Stomach (tissue), 4 donors: ENCODE measurements around the gene NLRC5.

ENCODE experiments used
- CTCF ChIP-seq, 7 experiments: fragments of 450-650 bp in 4 of 7; fragments of 200-600 bp in 3 of 7; sonication (generic) in 3 of 7; IDR thresholded peaks; one replicate each; pipeline ENCODE4 v1.5.1; 2016 to 2019; ENCODE audit warnings: antibody characterized with exemption in 7 of 7, control low read depth in 2 of 7, mild to moderate bottlenecking in 1 of 7
- EP300 ChIP-seq: sonication (generic); formaldehyde crosslinking; IDR thresholded peaks from one replicate; pipeline ENCODE4 v1.6.1; 2017; ENCODE audit warnings: antibody characterized with exemption
- POLR2A ChIP-seq, 4 donors: fragments of 450-650 bp; IDR thresholded peaks; one replicate each; pipeline ENCODE4 v1.6.1; 2016; ENCODE audit warnings: antibody characterized with exemption in 4 of 4, control low read depth in 2 of 4, mild to moderate bottlenecking in 1 of 4, moderate library complexity in 1 of 4
- POLR2AphosphoS5 ChIP-seq, 3 donors: sonication (generic); formaldehyde crosslinking; IDR thresholded peaks; one replicate each; pipeline ENCODE4 v1.6.1; 2016; ENCODE audit warnings: antibody characterized with exemption in 3 of 3

- TF ChIP-seq POLR2AphosphoS5 (IDR thresholded peaks at IDR 0.05): no peak
- no peak for TF ChIP-seq CTCF (IDR thresholded peaks at IDR 0.05)
- no peak for TF ChIP-seq POLR2A (IDR thresholded peaks at IDR 0.05)
- TF ChIP-seq EP300: no peak
These were observed 111.1 kb downstream of the NLRC5 start for GRCh38 chr16:57100445-57100844.
